ENCODE results near the gene ATP2C2.

- TF ChIP-seq CTCF (IDR thresholded peaks at IDR 0.05) = no peak
- TF ChIP-seq POLR2A (IDR thresholded peaks at IDR 0.05) = no peak
These were observed 117.1 kb downstream of the ATP2C2 start for GRCh38 chr16:84485255-84486010.
